Immature natural killer cell (primary cell): ENCODE data around the gene TMEM273. TPM values are rescaled to one million over a fixed set of nuclear protein-coding genes. Genes with fewer than 3 reads are reported as not detected.

ENCODE experiments used
- DNase-seq, 3 donors: peaks; one replicate each; pipeline ENCODE4 v3.0.0; 2022; ENCODE audit warnings: mixed read lengths in 1 of 3
- H3K27ac Mint-ChIP-seq, 6 donors: one replicate each; pipeline ENCODE4 v1.8.0; 2020; ENCODE audit warnings: mixed read lengths in 6 of 6, mild to moderate bottlenecking in 5 of 6, inconsistent platforms in 4 of 6, moderate library complexity in 3 of 6
- H3K27me3 Mint-ChIP-seq, 3 donors: one replicate each; pipeline ENCODE4 v1.8.0; 2020 to 2021; ENCODE audit warnings: low read depth in 3 of 3, mild to moderate bottlenecking in 3 of 3, mixed read lengths in 3 of 3, moderate library complexity in 3 of 3, inconsistent platforms in 1 of 3
- H3K36me3 Mint-ChIP-seq, 3 donors: one replicate each; pipeline ENCODE4 v1.8.0; 2020; ENCODE audit warnings: mixed read lengths in 3 of 3, inconsistent platforms in 2 of 3, mild to moderate bottlenecking in 2 of 3
- H3K4me1 Mint-ChIP-seq, 2 donors: one replicate each; pipeline ENCODE4 v1.8.0; 2020; ENCODE audit warnings: inconsistent platforms in 2 of 2, mild to moderate bottlenecking in 2 of 2, mixed read lengths in 2 of 2, moderate library complexity in 1 of 2
- H3K4me3 Mint-ChIP-seq, 5 donors: one replicate each; pipeline ENCODE4 v1.8.0; 2020; ENCODE audit warnings: mild to moderate bottlenecking in 5 of 5, mixed read lengths in 5 of 5, inconsistent platforms in 3 of 5, moderate library complexity in 3 of 5
- H3K9me3 Mint-ChIP-seq, 6 donors: one replicate each; pipeline ENCODE4 v1.8.0; 2020; ENCODE audit warnings: mild to moderate bottlenecking in 6 of 6, mixed read lengths in 6 of 6, inconsistent platforms in 4 of 6, moderate library complexity in 3 of 6
- polyA plus RNA-seq, 3 donors: library from polyadenylated mRNA; unstranded; fragments of 300-500 nt; fragmentation: Illumina TruSeq; gene quantifications; one replicate each; pipeline ENCODE4 v1.2.3, GENCODE V29; 2021

The TMEM273 gene
- polyA plus RNA-seq, 3 donors from 2014 or later = 23.4 to 114 (median 47.0) TPM

DNA sequence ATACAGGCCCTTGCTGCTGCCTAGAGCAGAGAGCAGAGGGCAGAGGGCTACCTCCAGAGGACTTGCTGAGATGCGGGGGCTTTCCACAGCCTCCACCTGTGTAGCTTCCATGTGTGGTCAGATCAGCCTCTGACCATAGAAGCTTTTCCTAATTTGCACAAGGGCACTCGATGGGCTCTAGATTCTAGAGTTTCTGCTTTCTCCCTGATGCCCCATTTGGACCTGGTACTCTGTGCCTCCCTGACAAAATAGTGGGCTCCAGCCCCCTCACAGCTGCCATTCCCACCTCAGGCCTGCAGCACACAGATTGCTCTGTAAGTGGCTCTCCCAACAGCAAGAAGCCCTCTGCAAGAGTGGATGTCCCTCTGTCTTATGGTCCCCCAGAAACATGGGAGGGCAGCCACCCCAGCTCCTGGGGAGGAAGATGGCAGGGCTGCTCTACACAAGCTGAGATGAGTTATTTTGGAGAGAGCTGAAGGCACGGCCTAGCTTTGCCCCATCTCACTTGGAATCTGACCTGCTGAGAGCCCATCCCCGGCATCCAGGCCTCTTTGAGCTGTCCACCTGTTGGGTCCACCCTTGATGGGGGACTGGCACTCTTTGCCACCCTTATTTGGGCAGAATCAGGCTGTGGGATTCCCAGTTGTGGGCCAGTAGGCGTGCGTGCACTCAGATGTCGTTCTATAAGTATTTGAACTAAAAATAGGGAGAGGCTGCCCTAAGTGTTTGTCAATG, 16.7 kb downstream of the TMEM273 start:
- Mint-ChIP-seq H3K36me3 (peaks cover 1 to 4% (median 2%) of the 10 kb centered on the region in 3 donors), H3K4me1 (peaks cover 36 to 44% of the 10 kb centered on the region in 2 donors), H3K27me3 (peaks cover 0 to 3% (median 0%) of the 10 kb centered on the region in 3 donors), H3K27ac (peak overlapping the region in 3 of 6 donors; percentile 17 to 40 (median 28)), H3K4me3 (no peak overlapping the region), H3K9me3 (peaks cover 0 to 1% (median 0%) of the 10 kb centered on the region in 6 donors)
- DNase-seq = no peak

DNA sequence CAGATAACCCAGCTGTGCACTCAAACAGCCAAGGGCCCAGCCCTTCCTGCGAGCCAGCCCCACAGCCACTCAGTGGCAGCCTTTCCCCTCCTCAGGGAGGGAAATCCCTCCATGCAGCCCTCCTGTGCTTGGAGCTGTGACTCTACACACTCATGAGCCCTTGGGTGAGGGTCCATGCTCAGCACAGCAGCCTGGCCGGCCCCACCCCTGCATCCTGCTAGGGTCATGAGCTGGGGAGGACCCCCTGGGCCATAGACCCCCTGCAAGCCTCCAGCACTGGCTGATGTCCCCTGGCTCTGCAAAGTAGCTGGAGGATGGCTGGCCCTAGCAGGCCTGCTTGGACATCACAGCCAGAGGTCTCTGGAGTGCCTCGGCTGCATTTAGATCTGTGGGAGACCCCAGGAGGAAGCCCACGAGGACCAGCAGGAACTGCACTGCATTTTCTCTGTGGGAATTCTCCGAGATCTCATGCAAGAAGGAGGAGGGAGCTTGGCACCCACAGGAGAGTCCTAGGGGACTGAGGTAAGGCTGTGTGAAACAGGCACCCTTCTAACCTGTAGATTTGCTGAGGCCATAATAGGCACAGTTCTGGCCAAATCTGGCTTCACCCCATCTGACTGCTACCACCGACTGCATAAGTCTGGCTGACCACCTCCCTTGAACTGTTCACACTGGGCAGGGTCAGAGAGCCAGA, 17.4 kb downstream of the TMEM273 start:
- H3K9me3 Mint-ChIP-seq = peaks cover 0 to 1% (median 0%) of the 10 kb centered on the region in 6 donors
- H3K4me3 Mint-ChIP-seq = no peak overlapping the region
- H3K27me3 Mint-ChIP-seq = peaks cover 0 to 5% (median 0%) of the 10 kb centered on the region in 3 donors
- no peak for DNase-seq
- peak overlapping the region in 5 of 6 donors; percentile 28 to 49 (median 44) for H3K27ac Mint-ChIP-seq
- peaks cover 31 to 45% of the 10 kb centered on the region in 2 donors for H3K4me1 Mint-ChIP-seq
- H3K36me3 Mint-ChIP-seq = peaks cover 4 to 5% (median 4%) of the 10 kb centered on the region in 3 donors

DNA sequence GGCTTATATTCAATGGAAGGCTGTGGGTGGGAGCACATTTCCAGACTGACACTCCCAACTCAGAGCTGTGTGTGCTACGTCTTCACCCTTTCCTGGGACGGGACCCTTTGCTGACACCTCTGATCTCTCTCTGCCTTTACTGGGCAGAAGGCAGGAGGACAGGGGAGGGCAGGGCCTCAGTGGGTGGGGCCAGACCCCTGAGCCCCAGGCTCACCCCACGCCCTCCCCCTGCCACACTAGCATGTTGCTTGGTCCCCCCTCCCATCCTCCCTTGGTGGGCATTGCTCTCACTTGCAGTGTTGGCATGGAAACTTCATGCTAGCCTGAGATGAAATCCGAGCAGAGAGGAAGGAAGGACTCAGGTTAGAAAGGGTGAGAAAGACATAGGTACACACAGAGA, 18.4 kb downstream of the TMEM273 start:
- H3K36me3 Mint-ChIP-seq = peaks cover 4 to 7% (median 5%) of the 10 kb centered on the region in 3 donors
- H3K4me3 Mint-ChIP-seq = no peak overlapping the region
- H3K9me3 Mint-ChIP-seq = peaks cover 0 to 1% (median 0%) of the 10 kb centered on the region in 6 donors
- H3K4me1 Mint-ChIP-seq = peaks cover 30 to 43% of the 10 kb centered on the region in 2 donors
- peaks cover 0 to 1% (median 0%) of the 10 kb centered on the region in 3 donors for H3K27me3 Mint-ChIP-seq
- H3K27ac Mint-ChIP-seq = peak overlapping the region in 3 of 6 donors; percentile 44 to 50 (median 49)
- no peak for DNase-seq

DNA sequence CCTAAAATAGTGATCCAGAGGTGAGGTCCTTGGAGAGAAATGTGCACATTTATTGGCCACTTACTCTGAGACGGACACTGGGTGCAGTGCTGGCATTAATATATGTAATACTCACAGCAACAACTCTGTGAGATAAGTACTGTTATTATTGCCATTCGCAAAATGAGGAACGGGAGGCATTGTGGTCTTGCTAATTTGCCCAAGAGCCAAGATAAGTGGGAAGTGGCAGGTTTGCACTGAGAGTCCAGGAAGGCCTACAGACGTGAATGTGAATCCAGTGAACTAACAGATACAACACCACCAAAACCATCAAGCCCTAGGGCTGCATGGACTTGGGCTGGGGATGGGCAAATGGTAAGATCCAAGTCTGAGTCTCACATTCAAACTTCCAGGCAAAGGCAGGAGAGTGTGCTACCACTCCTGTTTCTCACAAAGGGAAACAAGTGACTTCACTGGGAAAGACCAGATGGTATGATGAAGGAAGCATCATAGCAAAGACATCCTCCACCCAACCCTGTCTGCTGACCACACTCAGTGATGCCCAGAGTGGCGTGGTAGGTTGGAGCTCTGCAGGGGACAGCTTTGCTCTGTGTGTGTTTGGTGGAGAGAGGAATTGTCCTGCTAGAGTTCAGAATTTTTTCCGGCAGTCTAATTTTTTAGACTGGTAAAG, 19.2 kb downstream of the TMEM273 start:
- no peak for DNase-seq
- Mint-ChIP-seq H3K9me3 (peaks cover 0 to 1% (median 0%) of the 10 kb centered on the region in 6 donors), H3K27me3 (peaks cover 0 to 1% (median 0%) of the 10 kb centered on the region in 3 donors), H3K4me3 (no peak overlapping the region), H3K4me1 (peaks cover 34 to 45% of the 10 kb centered on the region in 2 donors), H3K36me3 (peaks cover 4 to 10% (median 7%) of the 10 kb centered on the region in 3 donors), H3K27ac (peak overlapping the region in 4 of 6 donors; percentile 23 to 65 (median 49))

DNA sequence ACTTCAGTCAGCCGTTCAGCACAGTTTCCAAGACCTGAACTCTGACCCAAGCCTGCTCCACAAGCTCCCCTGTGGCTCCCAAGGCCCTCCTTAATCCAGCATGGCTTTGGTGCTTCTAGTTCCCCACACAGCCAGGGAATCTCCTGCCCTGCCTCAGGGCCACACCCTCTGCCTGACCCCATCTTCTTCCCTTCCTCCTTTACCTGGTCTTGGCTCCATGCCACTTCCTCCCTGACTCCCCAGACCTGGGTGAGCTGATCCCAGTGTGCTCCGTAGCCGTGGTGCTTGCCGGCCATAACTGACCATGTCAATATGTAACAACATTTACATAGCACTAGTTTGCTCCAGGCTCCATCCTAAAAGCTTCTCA, 20.0 kb downstream of the TMEM273 start:
- peaks cover 27 to 38% of the 10 kb centered on the region in 2 donors for H3K4me1 Mint-ChIP-seq
- H3K36me3 Mint-ChIP-seq = peaks cover 4 to 10% (median 7%) of the 10 kb centered on the region in 3 donors
- H3K27ac Mint-ChIP-seq = peak overlapping the region in 3 of 6 donors; percentile 61 to 79 (median 78)
- no peak for DNase-seq
- H3K4me3 Mint-ChIP-seq = no peak overlapping the region
- no peaks in the 10 kb centered on the region for H3K9me3 Mint-ChIP-seq
- peaks cover 0 to 1% (median 0%) of the 10 kb centered on the region in 3 donors for H3K27me3 Mint-ChIP-seq

DNA sequence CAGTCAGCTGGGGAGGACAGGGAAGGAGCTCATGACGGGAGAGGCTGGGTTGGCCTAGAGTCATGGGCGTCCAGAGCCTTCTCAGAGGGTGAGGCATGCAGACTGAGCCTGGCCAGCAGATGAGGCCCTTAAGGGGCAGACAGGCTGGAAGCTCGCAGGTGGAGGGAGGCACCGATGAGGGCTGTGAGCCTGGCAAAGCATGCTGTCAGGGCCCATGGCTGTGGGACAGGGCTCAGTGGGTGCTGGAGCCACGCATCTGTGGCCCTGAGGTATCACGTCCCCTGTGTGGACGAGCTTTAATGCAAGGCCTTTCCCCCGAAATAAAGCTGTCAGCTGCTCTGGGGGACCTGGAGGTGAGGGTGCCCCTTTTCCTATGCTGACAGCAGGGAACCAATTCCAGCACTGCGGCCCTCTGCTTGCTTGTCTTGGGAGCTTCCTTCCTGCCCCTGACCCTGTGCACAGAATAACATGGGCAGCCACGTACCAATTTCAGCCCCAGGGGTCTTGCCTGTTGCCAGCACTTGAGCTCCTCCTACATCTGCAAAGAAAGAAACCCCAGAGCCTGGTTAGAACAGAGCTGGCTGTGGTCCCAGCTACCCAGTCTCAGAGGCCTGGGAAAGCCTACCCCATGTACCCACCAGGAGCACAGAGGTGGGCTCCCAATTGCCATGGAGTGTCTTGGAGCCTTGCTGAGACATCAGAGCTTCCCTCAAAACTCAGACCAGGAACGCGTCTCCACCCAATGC, 20.6 kb downstream of the TMEM273 start:
- peaks cover 0 to 3% (median 0%) of the 10 kb centered on the region in 3 donors for H3K27me3 Mint-ChIP-seq
- no peaks in the 10 kb centered on the region for H3K9me3 Mint-ChIP-seq
- peaks cover 4 to 10% (median 7%) of the 10 kb centered on the region in 3 donors for H3K36me3 Mint-ChIP-seq
- peaks cover 22 to 33% of the 10 kb centered on the region in 2 donors for H3K4me1 Mint-ChIP-seq
- DNase-seq = no peak
- no peak overlapping the region for H3K4me3 Mint-ChIP-seq
- peak overlapping the region in 3 of 6 donors; percentile 24 to 79 (median 49) for H3K27ac Mint-ChIP-seq

DNA sequence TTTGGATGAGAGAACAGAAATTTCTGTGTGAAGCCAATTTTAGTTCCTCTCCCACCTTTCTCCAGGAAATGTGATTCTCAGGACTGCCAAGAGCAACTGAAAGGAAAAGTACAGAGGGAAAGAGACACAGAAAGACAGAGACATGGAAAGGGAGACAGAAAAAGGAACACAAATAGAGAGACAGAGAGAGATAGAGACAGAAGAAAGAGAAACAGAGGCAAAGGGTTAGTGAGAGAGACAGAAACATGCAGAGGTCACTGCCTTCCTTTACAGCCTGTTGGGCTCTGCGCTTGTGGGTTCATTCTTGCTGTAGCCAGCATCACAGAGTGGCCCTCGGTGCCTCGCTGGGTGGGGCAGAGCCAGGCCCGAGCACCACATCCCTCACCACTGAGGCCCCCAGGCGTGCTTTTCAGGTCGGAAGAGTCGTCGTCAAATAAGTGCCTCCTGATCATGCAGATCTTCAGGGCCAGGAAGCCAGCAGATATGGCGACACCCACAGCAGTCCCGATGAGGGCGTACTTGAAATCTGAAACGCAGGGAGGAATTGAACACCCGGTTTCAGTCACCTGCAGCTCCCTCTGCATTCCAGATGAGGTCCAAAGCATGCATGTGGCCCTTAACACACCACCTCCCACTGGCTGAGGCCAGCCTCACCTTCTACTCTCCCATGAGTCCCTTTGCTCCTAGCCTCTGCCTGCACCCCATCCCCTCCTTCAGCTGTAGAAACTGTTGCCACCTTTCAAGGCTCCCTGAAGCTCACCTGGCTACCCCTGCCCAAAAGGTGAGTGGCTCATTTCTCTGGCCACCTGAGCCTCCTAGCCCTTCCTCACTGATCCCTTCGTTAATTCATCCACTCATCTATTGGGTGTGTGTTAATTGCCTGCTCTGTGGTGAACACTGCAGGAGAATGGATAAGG, 21.4 kb downstream of the TMEM273 start:
- Mint-ChIP-seq H3K9me3 (no peaks in the 10 kb centered on the region), H3K4me1 (peaks cover 13 to 24% of the 10 kb centered on the region in 2 donors), H3K27me3 (peaks cover 0 to 4% (median 0%) of the 10 kb centered on the region in 3 donors), H3K36me3 (peaks cover 7 to 10% (median 8%) of the 10 kb centered on the region in 3 donors), H3K4me3 (no peak overlapping the region), H3K27ac (peak overlapping the region in 5 of 6 donors; percentile 2 to 85 (median 49))
- DNase-seq = no peak

DNA sequence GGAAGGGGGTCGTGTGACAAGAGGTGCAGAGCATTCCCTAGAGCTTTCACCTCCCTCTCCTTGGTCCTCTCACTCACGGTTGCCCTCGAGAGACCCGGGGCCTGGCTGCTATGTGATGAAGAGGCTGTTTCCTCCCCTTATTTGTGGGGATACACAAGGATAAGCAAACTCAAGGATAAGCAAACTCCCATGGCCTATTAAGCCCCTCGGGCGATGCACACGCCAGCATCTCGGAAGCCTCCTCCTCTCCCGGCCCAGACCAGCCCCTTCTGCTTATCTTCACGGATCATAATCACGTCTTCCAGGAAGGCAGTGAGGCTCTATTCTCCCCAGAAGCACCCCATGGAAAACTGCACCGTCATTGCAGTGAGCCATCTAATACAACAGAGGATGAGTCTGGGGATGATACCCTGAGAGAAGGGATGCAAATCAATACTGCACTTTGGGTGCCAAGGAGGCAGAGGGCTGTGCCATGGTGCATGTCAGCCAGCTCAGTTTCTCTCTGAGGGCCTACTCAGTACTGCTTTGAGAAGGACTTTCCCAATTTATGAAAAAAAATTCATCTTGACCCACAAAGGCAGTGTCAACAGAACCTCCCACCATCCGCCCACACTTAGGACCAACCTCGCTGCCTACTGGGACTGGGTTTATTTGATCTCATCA, 22.2 kb downstream of the TMEM273 start:
- Mint-ChIP-seq H3K9me3 (no peaks in the 10 kb centered on the region), H3K27ac (peak overlapping the region in 2 of 6 donors; percentile 2 to 85), H3K27me3 (peaks cover 0 to 4% (median 0%) of the 10 kb centered on the region in 3 donors), H3K4me3 (no peak overlapping the region), H3K36me3 (peaks cover 7 to 10% (median 9%) of the 10 kb centered on the region in 3 donors), H3K4me1 (peaks cover 11 to 22% of the 10 kb centered on the region in 2 donors)
- no peak for DNase-seq

DNA sequence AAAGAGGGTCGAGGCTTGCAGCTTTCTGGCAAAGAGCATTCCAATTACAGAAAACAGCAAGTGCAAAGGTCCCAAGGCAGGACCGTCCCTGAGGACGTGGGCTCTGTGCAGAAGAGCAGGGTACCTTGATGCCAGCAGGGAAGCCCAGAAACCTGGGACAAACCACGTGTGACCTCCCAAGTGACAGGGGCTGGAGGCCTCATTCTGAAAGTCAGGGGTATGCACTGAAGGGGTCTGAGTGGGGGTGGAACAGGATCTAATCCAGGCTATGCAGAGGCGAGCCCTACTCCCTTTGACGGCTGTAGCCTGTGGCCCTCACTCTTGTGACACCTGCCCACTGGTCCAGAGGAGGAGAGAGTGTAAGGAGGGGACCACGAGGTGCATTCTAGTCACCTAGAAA, 22.9 kb downstream of the TMEM273 start:
- Mint-ChIP-seq H3K4me3 (no peak overlapping the region), H3K27me3 (peaks cover 0 to 4% (median 0%) of the 10 kb centered on the region in 3 donors), H3K9me3 (no peaks in the 10 kb centered on the region), H3K4me1 (peaks cover 11 to 19% of the 10 kb centered on the region in 2 donors), H3K36me3 (peaks cover 7 to 10% (median 9%) of the 10 kb centered on the region in 3 donors), H3K27ac (peak overlapping the region in 2 of 6 donors; percentile 8 to 49)
- DNase-seq = no peak

DNA sequence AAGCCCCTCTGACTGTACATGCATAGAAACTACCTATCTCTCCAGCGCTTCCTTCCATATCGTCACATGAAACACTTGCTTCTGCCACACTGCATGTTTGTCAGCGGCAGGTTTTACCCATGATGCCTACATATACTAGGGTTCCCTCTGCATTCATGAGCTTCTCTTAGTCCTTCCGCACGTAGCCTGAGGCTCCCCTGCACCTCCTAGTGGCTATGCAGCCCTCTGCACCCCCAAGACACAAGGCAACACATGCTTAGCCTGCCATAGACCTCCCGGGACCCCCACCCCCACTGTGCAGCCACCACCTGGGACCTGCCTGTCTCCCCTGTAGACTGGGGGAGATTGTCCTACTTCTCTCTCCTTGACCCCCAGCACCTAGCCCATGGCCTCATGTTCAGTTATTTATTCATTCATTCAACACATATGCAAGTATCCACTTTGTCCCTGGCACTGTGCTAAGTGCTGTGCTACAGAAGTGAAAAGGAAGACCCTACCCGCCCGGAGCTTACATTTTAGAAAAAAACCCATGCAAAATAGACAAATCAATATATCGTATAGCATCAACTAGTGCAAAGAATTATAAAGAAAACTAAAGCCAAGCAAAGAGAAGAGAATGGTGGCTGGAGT, 23.5 kb downstream of the TMEM273 start:
- H3K9me3 Mint-ChIP-seq = no peaks in the 10 kb centered on the region
- DNase-seq = peak; percentile 32 to 42 (median 34)
- peak overlapping the region; percentile 1 to 72 (median 12) for H3K27ac Mint-ChIP-seq
- H3K36me3 Mint-ChIP-seq = peaks cover 7 to 10% (median 9%) of the 10 kb centered on the region in 3 donors
- no peak overlapping the region for H3K4me3 Mint-ChIP-seq
- peaks cover 11 to 15% of the 10 kb centered on the region in 2 donors for H3K4me1 Mint-ChIP-seq
- H3K27me3 Mint-ChIP-seq = peaks cover 0 to 4% (median 0%) of the 10 kb centered on the region in 3 donors

DNA sequence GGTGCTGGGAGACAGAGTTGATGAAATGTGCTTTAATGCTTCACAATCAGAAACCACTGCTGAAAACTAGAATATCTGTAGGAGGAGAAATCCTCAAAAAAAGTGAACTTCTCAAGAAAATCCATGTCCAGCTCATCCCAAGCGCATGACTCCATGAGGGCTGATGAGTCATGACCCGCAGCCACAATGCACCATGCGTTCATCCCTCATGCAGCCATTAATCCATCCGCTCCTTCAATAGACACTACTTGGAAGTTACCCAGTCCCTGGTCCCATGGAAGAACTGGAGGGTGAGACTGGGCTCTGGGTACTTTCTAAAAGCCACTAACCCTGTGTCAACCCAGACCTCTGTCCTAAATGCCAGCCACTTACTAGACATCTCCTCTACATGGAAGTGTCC, 24.4 kb downstream of the TMEM273 start:
- Mint-ChIP-seq H3K36me3 (peaks cover 7 to 10% (median 9%) of the 10 kb centered on the region in 3 donors), H3K4me3 (no peak overlapping the region), H3K9me3 (no peaks in the 10 kb centered on the region), H3K27me3 (peaks cover 0 to 4% (median 0%) of the 10 kb centered on the region in 3 donors), H3K4me1 (peaks cover 11 to 15% of the 10 kb centered on the region in 2 donors), H3K27ac (peak overlapping the region in 2 of 6 donors; percentile 1 to 72)
- no peak for DNase-seq
